H9 (cell line): ENCODE measurements around the gene TAF8. TPM values are rescaled to one million over a fixed set of nuclear protein-coding genes. Genes with fewer than 3 reads are reported as not detected.

Experiments
- DNase-seq: peaks from one replicate; pipeline ENCODE4 v3.0.0-alpha.2; 2017
- H2AFZ ChIP-seq: one replicate; pipeline ENCODE4 v1.6.1; 2013; ENCODE audit warnings: mild to moderate bottlenecking, low read length, control low read depth, moderate library complexity
- H2AK5ac ChIP-seq: 2 replicates; pipeline ENCODE4 v1.6.1; 2013; ENCODE audit warnings: low read length, control low read depth, mixed read lengths; ENCODE audit not compliant: insufficient read length
- H2BK120ac ChIP-seq: one replicate; pipeline ENCODE4 v1.6.1; 2013; ENCODE audit warnings: low read depth, mild to moderate bottlenecking, low read length, control low read depth, inconsistent platforms; ENCODE audit not compliant: poor library complexity, severe bottlenecking
- H2BK12ac ChIP-seq: 2 replicates; pipeline ENCODE4 v1.6.1; 2013; ENCODE audit warnings: low read length, control low read depth, mixed read lengths, low read depth; ENCODE audit not compliant: insufficient read length
- H2BK15ac ChIP-seq: 2 replicates; pipeline ENCODE4 v1.6.1; 2013; ENCODE audit warnings: low read depth, low read length, control low read depth
- H2BK20ac ChIP-seq: one replicate; pipeline ENCODE4 v1.6.1; 2013; ENCODE audit warnings: low read depth, mild to moderate bottlenecking, low read length, control low read depth, inconsistent platforms; ENCODE audit not compliant: poor library complexity, severe bottlenecking
- H2BK5ac ChIP-seq: 2 replicates; pipeline ENCODE4 v1.6.1; 2013; ENCODE audit warnings: low read length, control low read depth, mixed read lengths; ENCODE audit not compliant: insufficient read length
- H3K14ac ChIP-seq: 2 replicates; pipeline ENCODE4 v1.6.1; 2013; ENCODE audit warnings: low read length, control low read depth; ENCODE audit not compliant: insufficient read depth
- H3K18ac ChIP-seq: 2 replicates; pipeline ENCODE4 v1.6.1; 2013; ENCODE audit warnings: low read depth, mild to moderate bottlenecking, mixed read lengths, low read length, control low read depth; ENCODE audit not compliant: insufficient read length
- H3K23ac ChIP-seq: 2 replicates; pipeline ENCODE4 v1.6.1; 2013; ENCODE audit warnings: low read length, control low read depth, mixed read lengths, low read depth; ENCODE audit not compliant: insufficient read length
- H3K23me2 ChIP-seq: 2 replicates; pipeline ENCODE4 v1.6.1; 2013; ENCODE audit warnings: low read depth, mild to moderate bottlenecking, mixed read lengths, low read length, control low read depth; ENCODE audit not compliant: insufficient read length, poor library complexity, severe bottlenecking
- H3K27ac ChIP-seq: 2 replicates; pipeline ENCODE4 v1.5.1; 2013; ENCODE audit warnings: low read length, control low read depth, mixed read lengths, low read depth; ENCODE audit not compliant: insufficient read length
- H3K27me3 ChIP-seq: 2 replicates; pipeline ENCODE4 v1.6.1; 2013; ENCODE audit warnings: low read length, control low read depth, inconsistent platforms; ENCODE audit not compliant: insufficient read depth
- H3K4ac ChIP-seq: 2 replicates; pipeline ENCODE4 v1.6.1; 2013; ENCODE audit warnings: low read depth, mild to moderate bottlenecking, control low read depth, inconsistent platforms, low read length, moderate library complexity
- H3K4me1 ChIP-seq: 2 replicates; pipeline ENCODE4 v1.6.1; 2013; ENCODE audit warnings: low read length, control low read depth, inconsistent platforms; ENCODE audit not compliant: insufficient read depth
- H3K4me2 ChIP-seq: 2 replicates; pipeline ENCODE4 v1.6.1; 2013; ENCODE audit warnings: low read length, control low read depth, mixed read lengths; ENCODE audit not compliant: insufficient read length, insufficient read depth
- H3K56ac ChIP-seq: 2 replicates; pipeline ENCODE4 v1.6.1; 2013; ENCODE audit warnings: low read depth, mild to moderate bottlenecking, mixed read lengths, low read length, control low read depth; ENCODE audit not compliant: insufficient read length
- H3K79me1 ChIP-seq: 2 replicates; pipeline ENCODE4 v1.6.1; 2013; ENCODE audit warnings: low read depth, mild to moderate bottlenecking, moderate library complexity, low read length, control low read depth, inconsistent platforms; ENCODE audit not compliant: insufficient read depth, poor library complexity, severe bottlenecking
- H3K79me2 ChIP-seq: 2 replicates; pipeline ENCODE4 v1.6.1; 2013; ENCODE audit warnings: low read length, control low read depth, inconsistent platforms; ENCODE audit not compliant: insufficient read depth
- H3K9ac ChIP-seq: 2 replicates; pipeline ENCODE4 v1.6.1; 2013; ENCODE audit warnings: low read length, control low read depth, mixed read lengths; ENCODE audit not compliant: insufficient read length; ENCODE audit errors: extremely low read depth
- H3K9me3 ChIP-seq: one replicate; pipeline ENCODE4 v1.6.1; 2013; ENCODE audit warnings: low read depth, low read length, inconsistent platforms; ENCODE audit not compliant: control insufficient read depth
- H3T11ph ChIP-seq: one replicate; pipeline ENCODE4 v1.6.1; 2013; ENCODE audit warnings: mild to moderate bottlenecking, low read length, control low read depth, inconsistent platforms
- H4K20me1 ChIP-seq: one replicate; pipeline ENCODE4 v1.6.1; 2013; ENCODE audit not compliant: control insufficient read depth, insufficient read length, insufficient read depth
- H4K5ac ChIP-seq: 2 replicates; pipeline ENCODE4 v1.6.1; 2013; ENCODE audit warnings: low read depth, mild to moderate bottlenecking, mixed read lengths, low read length, control low read depth; ENCODE audit not compliant: insufficient read length
- H4K8ac ChIP-seq: replicated peaks from 2 replicates; pipeline ENCODE4 v1.6.1; 2013; ENCODE audit warnings: low read length, control low read depth, mixed read lengths, low read depth; ENCODE audit not compliant: insufficient read length
- H4K91ac ChIP-seq: 2 replicates; pipeline ENCODE4 v1.6.1; 2013; ENCODE audit warnings: low read depth, mild to moderate bottlenecking, moderate library complexity, mixed read lengths, low read length, control low read depth; ENCODE audit not compliant: insufficient read length
- H3K27ac Mint-ChIP-seq, 3 experiments: 2 replicates in 2 of 3; 3 replicates in 1 of 3; pipeline ENCODE4 v1.8.0; 2020 to 2021; ENCODE audit warnings: mixed read lengths in 3 of 3, mild to moderate bottlenecking in 1 of 3, moderate library complexity in 1 of 3
- H3K27me3 Mint-ChIP-seq: 2 replicates; pipeline ENCODE4 v1.8.0; 2021; ENCODE audit warnings: low read depth, mild to moderate bottlenecking, moderate library complexity, mixed read lengths
- H3K36me3 Mint-ChIP-seq, 3 experiments: 2 replicates in 2 of 3; 3 replicates in 1 of 3; pipeline ENCODE4 v1.8.0; 2020 to 2021; ENCODE audit warnings: low read depth in 3 of 3, mixed read lengths in 3 of 3; ENCODE audit not compliant: insufficient read depth in 1 of 3
- H3K4me1 Mint-ChIP-seq, 2 experiments: 2 replicates each; pipeline ENCODE4 v1.8.0; 2020; ENCODE audit warnings: mixed read lengths in 2 of 2
- H3K4me3 Mint-ChIP-seq, 2 experiments: 2 replicates in 1 of 2; 3 replicates in 1 of 2; pipeline ENCODE4 v1.8.0; 2020 to 2021; ENCODE audit warnings: mild to moderate bottlenecking in 2 of 2, mixed read lengths in 2 of 2, moderate library complexity in 1 of 2
- H3K9me3 Mint-ChIP-seq, 2 experiments: 2 replicates in 1 of 2; 3 replicates in 1 of 2; pipeline ENCODE4 v1.8.0; 2020; ENCODE audit warnings: mild to moderate bottlenecking in 2 of 2, mixed read lengths in 2 of 2, moderate library complexity in 1 of 2
- WGBS: extraction: QIAGEN DNeasy Blood & Tissue Kit; methylation state at CpG from one replicate; pipeline ENCODE4 v1.1.7; 2013; ENCODE audit warnings: missing lambda C conversion rate, low lambda C conversion rate, mixed read lengths; ENCODE audit not compliant: insufficient read length; ENCODE audit errors: extremely low coverage; 5-methylcytosine and 5-hydroxymethylcytosine counted together
- total RNA-seq: library from RNA; stranded (reverse); gene quantifications from 2 replicates; pipeline ENCODE4 v1.2.1, GENCODE V29; 2021
- TF ChIP-seq, protein P1 (sequence below): fragments of 200-600 bp; sonication (generic); conservative IDR thresholded peaks from 3 replicates; pipeline ENCODE4 v1.8.0; 2021; ENCODE audit warnings: antibody characterized with exemption, mild to moderate bottlenecking

The TAF8 gene
- total RNA-seq, 1 experiment from 2014 or later = 30.4 TPM

DNA sequence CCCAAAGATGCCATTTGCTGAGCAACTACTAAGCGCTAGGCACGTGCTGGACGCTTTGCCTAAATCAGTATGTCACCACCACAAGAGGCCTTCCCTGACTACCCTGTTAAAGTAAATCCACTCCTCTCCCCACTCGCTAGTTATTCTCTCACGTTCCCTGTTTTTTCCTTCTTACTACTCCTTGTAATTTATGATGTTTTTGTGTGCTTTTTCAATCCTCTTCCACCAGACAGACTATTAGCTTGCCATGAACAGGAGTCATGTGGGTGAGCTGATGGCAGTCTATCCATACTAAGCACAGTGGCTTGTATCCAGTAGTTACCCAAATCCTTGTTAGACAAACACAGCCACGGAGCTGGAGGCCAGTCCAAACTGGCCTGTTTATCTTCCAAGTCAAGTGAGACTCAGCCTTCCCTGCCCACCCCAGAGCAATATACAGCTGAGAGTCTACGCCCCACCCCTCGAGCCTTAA lies 50.9 kb downstream of the TAF8 start:
- H3K27me3 Mint-ChIP-seq = peaks cover 36% of the 10 kb centered on the region
- no peak overlapping the region for H2BK20ac ChIP-seq
- H3K4ac ChIP-seq = no peak overlapping the region
- peaks cover 22 to 41% (median 39%) of the 10 kb centered on the region in 3 experiments; a peak in 6 of 7 replicates for H3K36me3 Mint-ChIP-seq
- no peak overlapping the region for H3K9ac ChIP-seq
- H3K27ac ChIP-seq = no peak overlapping the region
- peaks cover 3% of the 10 kb centered on the region for H3K23me2 ChIP-seq
- H2BK5ac ChIP-seq = no peak overlapping the region
- no peak overlapping the region for H3K23ac ChIP-seq
- no peak overlapping the region for H2BK12ac ChIP-seq
- TF ChIP-seq, protein P1, sequence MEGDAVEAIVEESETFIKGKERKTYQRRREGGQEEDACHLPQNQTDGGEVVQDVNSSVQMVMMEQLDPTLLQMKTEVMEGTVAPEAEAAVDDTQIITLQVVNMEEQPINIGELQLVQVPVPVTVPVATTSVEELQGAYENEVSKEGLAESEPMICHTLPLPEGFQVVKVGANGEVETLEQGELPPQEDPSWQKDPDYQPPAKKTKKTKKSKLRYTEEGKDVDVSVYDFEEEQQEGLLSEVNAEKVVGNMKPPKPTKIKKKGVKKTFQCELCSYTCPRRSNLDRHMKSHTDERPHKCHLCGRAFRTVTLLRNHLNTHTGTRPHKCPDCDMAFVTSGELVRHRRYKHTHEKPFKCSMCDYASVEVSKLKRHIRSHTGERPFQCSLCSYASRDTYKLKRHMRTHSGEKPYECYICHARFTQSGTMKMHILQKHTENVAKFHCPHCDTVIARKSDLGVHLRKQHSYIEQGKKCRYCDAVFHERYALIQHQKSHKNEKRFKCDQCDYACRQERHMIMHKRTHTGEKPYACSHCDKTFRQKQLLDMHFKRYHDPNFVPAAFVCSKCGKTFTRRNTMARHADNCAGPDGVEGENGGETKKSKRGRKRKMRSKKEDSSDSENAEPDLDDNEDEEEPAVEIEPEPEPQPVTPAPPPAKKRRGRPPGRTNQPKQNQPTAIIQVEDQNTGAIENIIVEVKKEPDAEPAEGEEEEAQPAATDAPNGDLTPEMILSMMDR = no peak
- H3K4me1 Mint-ChIP-seq = peaks cover 17 to 38% of the 10 kb centered on the region in 2 experiments
- WGBS = no CpG with 5 or more reads among the region's 8 CpGs
- H3K9me3 ChIP-seq = no peaks in the 10 kb centered on the region
- no peak overlapping the region for H3K14ac ChIP-seq
- no peak overlapping the region for H2BK15ac ChIP-seq
- H3K79me2 ChIP-seq = no peaks in the 10 kb centered on the region
- no peak overlapping the region for H2BK120ac ChIP-seq
- no peak overlapping the region for H2AFZ ChIP-seq
- no peak overlapping the region for H4K8ac ChIP-seq
- H3K9me3 Mint-ChIP-seq = no peaks in the 10 kb centered on the region
- H3K27me3 ChIP-seq = no peaks in the 10 kb centered on the region; the same call in 1 of the 2 replicates
- no peaks in the 10 kb centered on the region for H3K4me1 ChIP-seq
- H3K79me1 ChIP-seq = no peaks in the 10 kb centered on the region
- no peak overlapping the region for H3T11ph ChIP-seq
- H4K91ac ChIP-seq = no peak overlapping the region
- no peak overlapping the region for H2AK5ac ChIP-seq
- DNase-seq = no peak
- H3K56ac ChIP-seq = no peak overlapping the region
- no peak overlapping the region for H3K4me3 Mint-ChIP-seq
- H4K20me1 ChIP-seq = no peaks in the 10 kb centered on the region
- H3K18ac ChIP-seq = no peak overlapping the region
- no peak overlapping the region for H4K5ac ChIP-seq
- no peak overlapping the region for H3K27ac Mint-ChIP-seq
- no peak overlapping the region for H3K4me2 ChIP-seq
